NB4 (cell line): Measurements from ENCODE around the gene PRM2.

Source experiments
- DNase-seq: peaks from one replicate; pipeline ENCODE4 v3.0.0; 2010; ENCODE audit warnings: low read depth
- H3K4me3 ChIP-seq: one replicate; pipeline ENCODE4 v1.5.1; 2011; ENCODE audit warnings: mild to moderate bottlenecking, low read depth, low read length, moderate library complexity
- MYC ChIP-seq: IDR thresholded peaks from 2 replicates; pipeline ENCODE4 v1.6.1; 2011; ENCODE audit warnings: low read depth, low read length
- POLR2A ChIP-seq: IDR thresholded peaks from 2 replicates; pipeline ENCODE4 v1.6.1; 2011; ENCODE audit warnings: mild to moderate bottlenecking; ENCODE audit not compliant: insufficient read length; ENCODE audit errors: extremely low read depth
- TF ChIP-seq, protein P1 (sequence below): IDR thresholded peaks from one replicate; pipeline ENCODE4 v1.5.1; 2012; ENCODE audit warnings: low read depth, low read length
- TF ChIP-seq, protein P2 (sequence below): IDR thresholded peaks from 2 replicates; pipeline ENCODE4 v1.6.1; 2011; ENCODE audit warnings: low read depth, low read length

PRM2 gene

DNA sequence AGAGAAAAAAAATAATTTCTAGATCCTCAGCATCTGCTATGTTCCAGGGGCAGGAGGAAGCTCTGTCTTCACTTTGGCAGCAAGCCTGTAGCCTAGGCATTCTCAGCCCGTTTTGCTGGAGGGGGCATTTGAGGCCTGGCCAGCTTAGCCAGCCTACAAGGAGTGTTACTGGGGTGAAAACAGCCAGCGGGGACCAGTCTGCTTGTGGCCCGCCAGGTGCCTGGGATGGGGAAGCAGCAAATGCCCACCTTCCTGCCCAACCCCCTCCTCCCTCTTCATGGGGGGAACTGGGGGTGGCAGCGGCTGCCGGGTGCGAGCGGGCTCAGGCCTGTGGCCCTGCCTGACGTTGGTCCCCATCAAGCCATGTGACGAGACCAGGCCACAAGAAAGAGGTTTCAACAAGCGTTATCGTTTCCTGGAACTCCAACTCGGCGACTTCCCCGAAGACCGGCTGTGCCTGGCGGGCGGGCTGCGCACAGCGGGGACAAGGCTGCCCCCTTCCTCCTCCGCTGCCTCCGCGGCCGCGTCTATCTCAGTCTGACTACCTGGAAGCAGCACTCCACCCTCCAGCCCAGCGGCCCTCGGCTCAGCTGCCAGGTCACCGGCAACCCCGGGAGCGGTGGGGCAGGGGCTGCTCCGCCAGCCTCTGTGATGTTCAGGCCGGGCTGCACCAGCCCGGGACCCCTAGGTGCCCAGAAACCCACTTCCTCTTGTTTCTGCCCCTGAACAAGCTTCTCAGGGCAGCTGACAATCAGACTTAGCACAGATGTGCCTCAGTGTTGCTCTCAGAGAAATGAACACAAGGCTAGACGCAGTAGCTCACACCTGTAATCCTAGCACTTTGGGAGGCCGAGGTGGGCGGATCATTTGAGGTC, 43.2 kb downstream of the PRM2 start:
- no peak overlapping the region for H3K4me3 ChIP-seq
- TF ChIP-seq POLR2A: no peak
- no peak for DNase-seq

DNA sequence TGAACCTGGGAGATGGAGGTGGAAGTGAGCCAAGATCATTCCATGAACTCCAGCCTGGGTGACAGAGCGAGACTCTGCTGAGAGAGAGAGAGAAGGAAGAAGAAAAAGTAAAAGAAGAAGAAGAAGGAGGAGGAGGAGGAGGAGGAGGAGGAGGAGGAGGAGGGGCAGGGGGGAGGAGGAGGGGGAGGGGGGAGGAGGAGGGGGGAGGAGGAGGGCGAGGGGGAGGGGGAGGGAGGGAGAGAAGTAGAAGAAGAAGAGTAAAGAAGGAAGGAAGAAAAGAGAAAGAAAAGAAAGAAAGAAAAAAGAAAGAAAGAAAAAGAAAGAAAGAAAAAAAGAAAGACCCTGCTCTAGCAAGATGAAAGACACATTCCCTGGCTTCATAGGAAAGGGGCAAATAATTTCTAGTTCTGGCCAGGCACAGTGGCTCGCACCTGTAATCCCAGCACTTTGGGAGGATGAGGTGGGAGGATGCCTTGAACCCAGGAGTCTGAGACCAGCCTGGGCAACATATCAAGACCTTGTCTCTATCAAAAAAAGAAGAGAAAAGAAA, 43.9 kb downstream of the PRM2 start:
- DNase-seq: no peak
- H3K4me3 ChIP-seq: no peak overlapping the region
- TF ChIP-seq, protein P1, sequence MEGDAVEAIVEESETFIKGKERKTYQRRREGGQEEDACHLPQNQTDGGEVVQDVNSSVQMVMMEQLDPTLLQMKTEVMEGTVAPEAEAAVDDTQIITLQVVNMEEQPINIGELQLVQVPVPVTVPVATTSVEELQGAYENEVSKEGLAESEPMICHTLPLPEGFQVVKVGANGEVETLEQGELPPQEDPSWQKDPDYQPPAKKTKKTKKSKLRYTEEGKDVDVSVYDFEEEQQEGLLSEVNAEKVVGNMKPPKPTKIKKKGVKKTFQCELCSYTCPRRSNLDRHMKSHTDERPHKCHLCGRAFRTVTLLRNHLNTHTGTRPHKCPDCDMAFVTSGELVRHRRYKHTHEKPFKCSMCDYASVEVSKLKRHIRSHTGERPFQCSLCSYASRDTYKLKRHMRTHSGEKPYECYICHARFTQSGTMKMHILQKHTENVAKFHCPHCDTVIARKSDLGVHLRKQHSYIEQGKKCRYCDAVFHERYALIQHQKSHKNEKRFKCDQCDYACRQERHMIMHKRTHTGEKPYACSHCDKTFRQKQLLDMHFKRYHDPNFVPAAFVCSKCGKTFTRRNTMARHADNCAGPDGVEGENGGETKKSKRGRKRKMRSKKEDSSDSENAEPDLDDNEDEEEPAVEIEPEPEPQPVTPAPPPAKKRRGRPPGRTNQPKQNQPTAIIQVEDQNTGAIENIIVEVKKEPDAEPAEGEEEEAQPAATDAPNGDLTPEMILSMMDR: no peak

DNA sequence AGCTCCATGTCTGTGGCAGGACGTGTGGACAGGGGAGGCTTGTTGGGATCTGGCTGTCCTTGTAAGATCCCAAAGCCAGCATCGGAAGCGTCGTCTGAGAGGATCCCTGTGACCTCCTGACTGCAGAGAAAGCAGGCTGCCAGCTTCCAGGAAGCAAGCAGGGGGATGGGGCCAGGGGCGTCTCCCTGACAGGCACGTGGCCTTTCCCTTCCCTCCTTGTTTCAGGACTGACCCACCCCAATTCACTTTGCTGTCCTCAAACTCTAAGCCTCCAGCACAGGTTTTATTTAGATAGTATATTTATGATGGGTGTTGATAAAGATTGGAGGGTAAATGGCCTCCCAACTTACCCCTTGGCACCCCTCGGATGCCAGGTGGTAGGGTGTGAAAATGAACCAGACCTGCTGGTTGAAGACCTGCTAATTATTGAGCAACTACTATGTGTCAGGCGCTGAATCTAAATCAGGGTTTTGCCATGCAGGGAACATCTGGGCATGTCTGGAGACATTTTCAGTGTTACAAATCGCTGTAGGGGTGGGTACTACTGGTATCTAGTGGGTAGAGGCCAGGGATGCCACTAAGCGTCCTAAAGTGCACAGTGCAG, 44.8 kb downstream of the PRM2 start:
- no peak overlapping the region for H3K4me3 ChIP-seq
- no peak for DNase-seq
- TF ChIP-seq, protein P2, sequence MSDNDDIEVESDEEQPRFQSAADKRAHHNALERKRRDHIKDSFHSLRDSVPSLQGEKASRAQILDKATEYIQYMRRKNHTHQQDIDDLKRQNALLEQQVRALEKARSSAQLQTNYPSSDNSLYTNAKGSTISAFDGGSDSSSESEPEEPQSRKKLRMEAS: no peak
- TF ChIP-seq MYC: no peak
- TF ChIP-seq, protein P1: no peak
- TF ChIP-seq POLR2A: no peak

DNA sequence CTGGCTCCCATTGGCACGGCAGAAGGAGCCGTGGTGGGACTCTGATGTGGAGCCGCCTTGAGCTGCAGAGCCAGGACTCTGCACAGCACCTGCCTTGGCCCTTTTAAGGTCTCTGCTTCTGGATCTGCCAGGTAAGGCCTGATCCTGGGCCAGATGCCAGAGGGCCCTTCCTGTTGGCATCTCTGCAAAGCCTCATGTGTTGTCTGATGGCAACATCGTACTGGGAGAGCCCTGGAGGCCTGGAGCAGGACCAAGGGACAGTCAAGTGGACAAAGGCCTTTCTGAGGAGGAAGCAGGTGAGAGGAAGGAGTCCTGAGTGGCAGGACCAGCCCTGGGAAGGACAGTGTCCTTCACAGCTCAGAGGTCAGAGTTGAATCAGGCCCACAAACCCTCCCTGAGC, 46.4 kb downstream of the PRM2 start:
- DNase-seq: no peak
- TF ChIP-seq POLR2A (no peak), MYC (no peak)
- TF ChIP-seq, protein P1: no peak
- TF ChIP-seq, protein P2: no peak
- no peak overlapping the region for H3K4me3 ChIP-seq

DNA sequence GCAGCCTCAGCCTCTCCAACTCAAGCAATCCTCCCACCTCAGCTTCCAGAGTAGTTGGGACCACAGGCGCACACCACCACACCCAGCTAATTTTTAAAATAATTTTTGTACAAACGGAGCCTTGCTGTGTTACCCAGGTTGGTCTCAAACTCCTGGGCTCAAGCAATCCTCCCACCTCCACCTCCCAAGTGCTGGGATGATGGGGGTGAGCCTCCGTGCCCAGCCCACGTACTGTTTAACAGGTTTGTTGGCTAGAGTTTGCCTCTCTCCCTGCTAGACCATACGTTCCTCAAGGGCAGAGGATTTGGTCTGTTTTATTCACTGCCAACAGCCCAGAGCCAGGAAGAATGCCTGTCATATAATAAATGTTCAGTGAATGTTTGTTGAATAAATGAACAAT, 46.8 kb downstream of the PRM2 start:
- DNase-seq: no peak
- TF ChIP-seq POLR2A: no peak
- TF ChIP-seq MYC: no peak
- H3K4me3 ChIP-seq: no peak overlapping the region

DNA sequence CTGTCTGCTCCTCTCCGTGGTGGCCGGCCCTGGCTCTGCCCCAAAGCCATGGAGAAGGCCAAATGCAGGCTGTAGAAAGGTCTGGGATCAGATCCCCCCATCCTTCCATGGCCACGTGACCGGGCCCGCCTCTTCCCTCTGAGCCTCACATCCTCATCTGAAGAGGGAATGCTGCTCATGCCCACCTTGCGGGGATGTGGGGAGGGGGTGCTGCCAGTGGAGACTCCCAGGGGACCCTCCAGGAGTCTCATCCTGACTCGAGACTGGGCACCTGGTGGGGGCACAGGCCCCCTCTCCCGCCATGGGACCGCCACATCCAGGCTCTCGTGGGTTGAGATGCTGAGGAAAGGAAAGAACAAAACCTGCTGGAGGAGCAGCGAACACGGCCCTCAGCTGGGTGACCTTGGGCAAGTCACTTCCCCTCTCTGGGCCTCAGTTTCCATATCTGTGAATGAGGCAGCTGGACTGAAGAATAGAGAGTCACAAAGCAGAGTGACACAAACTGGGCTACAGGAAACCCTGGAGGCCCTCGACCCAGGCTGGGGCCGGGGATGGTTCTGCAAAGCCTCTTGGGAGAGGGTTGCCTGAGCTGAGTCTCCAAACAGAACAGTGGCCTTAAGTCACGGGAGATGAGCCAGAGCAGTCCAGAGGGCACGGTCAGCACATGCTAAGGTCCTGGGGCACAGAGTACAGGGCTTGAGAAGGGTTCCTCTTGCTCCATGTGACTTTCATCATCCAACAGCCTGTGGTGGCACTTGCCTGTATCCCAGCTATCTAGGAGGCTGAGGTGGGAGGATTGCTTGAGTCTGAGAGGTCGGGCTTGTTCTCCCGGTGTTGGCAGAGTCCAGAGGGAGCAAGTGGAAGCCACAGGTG, 50.4 kb downstream of the PRM2 start:
- no peak for DNase-seq
- no peak overlapping the region for H3K4me3 ChIP-seq
- TF ChIP-seq MYC: no peak
- TF ChIP-seq, protein P1: no peak
- no peak for TF ChIP-seq POLR2A
- TF ChIP-seq, protein P2: no peak
